Erythroblast (primary cell): ENCODE measurements around the gene MEIS1.

ENCODE experiments used
- DNase-seq, 2 experiments: peaks; one replicate each; lab custom pipeline; 2025; lab: John Stamatoyannopoulos, UW
- GATA1 ChIP-seq: IDR thresholded peaks from 2 replicates; pipeline ENCODE4 v1.6.1; 2011; ENCODE audit warnings: low read depth, mild to moderate bottlenecking, control low read depth, low read length, moderate library complexity
- POLR2A ChIP-seq: IDR thresholded peaks from 2 replicates; pipeline ENCODE4 v1.6.1; 2011; ENCODE audit warnings: mild to moderate bottlenecking, low read length

Gene MEIS1

DNA sequence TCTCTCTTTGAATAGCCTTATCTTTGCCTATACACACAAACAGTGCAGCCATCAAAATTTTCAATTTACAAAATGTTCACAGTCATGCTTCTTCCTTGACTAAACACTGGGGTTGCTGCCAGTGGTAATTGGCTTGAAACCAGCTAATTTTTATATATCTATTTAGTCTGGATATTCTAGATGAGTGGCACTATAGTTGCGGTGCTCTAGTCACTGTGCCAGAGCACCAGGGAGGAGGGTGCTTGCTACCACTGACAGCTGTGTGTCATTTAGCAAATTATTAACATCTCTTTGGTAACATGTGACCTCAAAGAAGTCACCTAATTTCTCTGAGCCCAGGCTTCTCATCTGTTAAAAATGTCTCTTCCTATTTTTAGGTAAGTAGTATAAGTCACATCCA, 130.4 kb downstream of the MEIS1 start:
- no peak for DNase-seq
- TF ChIP-seq POLR2A: no peak

DNA sequence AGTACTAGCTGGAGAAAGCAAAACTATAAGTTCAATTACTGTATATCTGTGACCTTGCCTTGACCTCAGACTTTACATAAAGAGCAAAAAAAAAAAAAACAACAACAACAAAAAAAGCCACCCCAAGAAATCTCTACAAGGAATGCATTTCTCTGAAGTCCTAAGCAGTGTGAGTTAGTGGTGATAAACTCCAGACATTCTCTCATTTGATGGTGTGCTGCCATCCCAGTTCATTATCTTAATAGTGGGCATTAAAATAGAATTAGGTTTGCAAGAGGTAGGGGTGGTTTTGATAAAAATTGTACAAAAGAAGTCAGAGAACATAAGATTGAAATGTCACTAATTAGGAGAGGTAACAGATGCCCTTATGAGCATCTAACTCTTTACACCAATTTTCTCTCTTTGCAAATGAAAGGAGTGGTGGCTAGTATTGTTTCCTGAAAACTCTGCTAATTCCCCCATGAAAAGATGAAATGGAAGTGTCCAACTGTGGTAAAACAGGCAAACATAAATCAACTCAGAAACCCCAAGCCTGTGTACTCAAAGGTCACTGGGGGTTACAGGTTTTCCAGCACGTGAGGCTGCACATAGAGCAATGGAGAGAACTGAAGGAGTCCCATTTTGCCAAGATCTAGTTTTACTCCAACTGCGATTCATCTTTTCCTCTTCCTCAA, 131.9 kb downstream of the MEIS1 start:
- DNase-seq: no peak
- TF ChIP-seq GATA1 (no peak), POLR2A (no peak)

DNA sequence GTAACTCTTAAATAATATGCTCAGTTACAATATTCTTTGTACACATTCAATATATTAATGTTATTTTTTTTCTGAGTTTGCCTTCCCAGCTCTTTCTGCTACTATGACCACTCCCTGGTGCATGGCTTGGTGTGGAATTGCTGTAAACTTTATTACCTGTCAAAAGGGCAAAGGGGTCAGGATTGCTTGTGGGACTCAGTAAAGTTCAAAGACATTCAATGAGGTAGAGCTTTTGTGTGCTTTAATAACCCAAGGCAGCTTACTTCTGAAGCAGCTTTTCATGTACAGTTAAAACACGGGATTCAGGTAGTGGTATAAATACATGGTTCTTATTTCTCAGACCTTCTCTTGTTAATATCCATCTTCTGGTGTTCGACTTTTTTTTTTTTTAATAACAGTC, 132.8 kb downstream of the MEIS1 start:
- DNase-seq: no peak
- TF ChIP-seq POLR2A (no peak), GATA1 (no peak)

GRCh38 chr2:66568650-66569300, 133.8 kb downstream of the MEIS1 start:
- DNase-seq: no peak
- TF ChIP-seq POLR2A (no peak), GATA1 (no peak)

- no peak for DNase-seq
Observed at GRCh38 chr2:66569321-66569851, 134.5 kb downstream of the MEIS1 start.

GRCh38 chr2:66569974-66570373, 135.0 kb downstream of the MEIS1 start:
- no peak for DNase-seq
- no peak for TF ChIP-seq POLR2A
- no peak for TF ChIP-seq GATA1

More at GRCh38 chr2:66569321-66569851, 134.5 kb downstream of the MEIS1 start:
- no peak for TF ChIP-seq POLR2A
- no peak for TF ChIP-seq GATA1

DNA sequence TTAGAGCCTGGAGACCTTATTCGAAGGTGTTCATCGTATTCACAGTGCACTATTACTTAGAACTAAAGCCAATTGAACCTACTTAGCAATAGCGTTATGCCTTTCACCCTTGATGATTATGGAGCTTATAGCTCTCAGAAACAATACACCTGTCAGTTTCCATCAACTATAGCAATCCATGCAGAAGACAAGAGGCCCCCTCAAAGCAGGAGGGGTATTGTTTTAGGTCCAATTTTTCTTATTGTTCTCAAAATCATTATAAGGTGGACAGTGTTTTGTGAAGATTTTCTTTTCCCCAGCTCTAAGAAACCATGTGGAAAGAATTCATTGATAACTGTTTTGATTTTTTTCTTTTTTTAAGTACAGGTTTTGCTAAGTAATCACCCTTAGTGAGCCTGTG, 135.5 kb downstream of the MEIS1 start:
- DNase-seq: no peak
- TF ChIP-seq POLR2A: no peak
- no peak for TF ChIP-seq GATA1

DNA sequence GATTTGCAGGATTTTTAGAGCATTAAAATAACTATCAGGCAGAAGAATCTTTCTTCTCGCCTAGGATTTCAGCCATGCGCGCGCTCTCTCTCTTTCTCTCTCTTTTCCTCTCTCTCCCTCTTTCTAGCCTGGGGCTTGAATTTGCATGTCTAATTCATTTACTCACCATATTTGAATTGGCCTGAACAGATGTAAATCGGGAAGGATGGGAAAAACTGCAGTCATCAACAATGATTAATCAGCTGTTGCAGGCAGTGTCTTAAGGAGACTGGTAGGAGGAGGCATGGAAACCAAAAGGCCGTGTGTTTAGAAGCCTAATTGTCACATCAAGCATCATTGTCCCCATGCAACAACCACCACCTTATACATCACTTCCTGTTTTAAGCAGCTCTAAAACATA, 137.0 kb downstream of the MEIS1 start:
- TF ChIP-seq GATA1 (no peak), POLR2A (no peak)
- DNase-seq: no peak

- DNase-seq: no peak
- TF ChIP-seq GATA1 (no peak), POLR2A (no peak)
Observed at GRCh38 chr2:66572391-66572790, 137.5 kb downstream of the MEIS1 start.

GRCh38 chr2:66573416-66573815, 138.5 kb downstream of the MEIS1 start:
- DNase-seq: no peak
- TF ChIP-seq GATA1: no peak
- TF ChIP-seq POLR2A: no peak

- no peak for DNase-seq
- TF ChIP-seq POLR2A: no peak
- TF ChIP-seq GATA1: no peak
Observed at GRCh38 chr2:66573821-66574233, 138.9 kb downstream of the MEIS1 start.

DNA sequence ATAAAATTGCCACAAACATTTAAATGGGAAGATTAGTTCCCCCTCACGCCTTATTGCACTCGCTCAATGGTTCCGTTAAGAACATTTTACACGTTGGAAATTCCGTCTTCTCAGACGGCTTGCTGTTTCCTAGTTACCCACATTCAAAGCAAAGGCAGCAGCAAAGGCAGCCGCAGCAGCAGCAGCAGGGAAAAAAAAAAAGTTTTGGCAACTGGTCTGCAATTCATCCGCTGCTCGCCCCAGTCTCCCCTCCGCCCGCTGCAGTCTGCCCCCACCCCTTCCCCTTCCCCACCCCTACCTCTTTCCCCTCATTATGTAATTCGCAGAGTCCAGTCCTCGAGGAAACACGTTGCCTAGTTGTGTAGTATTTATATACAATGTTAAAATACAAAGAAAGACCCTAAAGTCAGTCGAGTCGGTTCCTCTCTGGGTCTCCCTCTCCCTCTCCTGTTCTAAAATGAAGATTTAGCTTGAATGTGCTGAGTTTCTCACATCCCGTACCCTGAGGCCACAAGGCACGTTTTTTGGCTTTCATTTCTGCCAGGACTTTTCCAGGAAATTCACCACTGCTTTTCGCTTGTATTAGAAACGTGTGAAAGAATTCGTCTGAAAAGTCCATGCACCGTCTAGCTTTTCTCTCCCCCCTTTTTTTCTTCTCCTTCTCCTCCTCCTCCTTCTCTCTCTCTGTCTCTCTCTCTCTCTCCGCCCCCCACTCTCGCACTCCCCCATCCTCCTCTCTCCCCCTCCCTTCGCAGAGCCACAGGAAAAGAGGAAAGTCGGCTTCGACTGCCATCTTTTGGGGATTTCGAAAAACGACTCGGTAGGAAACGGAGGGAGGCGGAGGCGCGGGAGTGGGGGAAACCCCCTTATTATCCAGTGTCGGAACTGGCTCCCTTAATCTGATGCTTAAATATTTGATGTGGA, 140.0 kb downstream of the MEIS1 start:
- TF ChIP-seq GATA1 (no peak), POLR2A (no peak)
- DNase-seq: peak; percentile 9 to 18

DNA sequence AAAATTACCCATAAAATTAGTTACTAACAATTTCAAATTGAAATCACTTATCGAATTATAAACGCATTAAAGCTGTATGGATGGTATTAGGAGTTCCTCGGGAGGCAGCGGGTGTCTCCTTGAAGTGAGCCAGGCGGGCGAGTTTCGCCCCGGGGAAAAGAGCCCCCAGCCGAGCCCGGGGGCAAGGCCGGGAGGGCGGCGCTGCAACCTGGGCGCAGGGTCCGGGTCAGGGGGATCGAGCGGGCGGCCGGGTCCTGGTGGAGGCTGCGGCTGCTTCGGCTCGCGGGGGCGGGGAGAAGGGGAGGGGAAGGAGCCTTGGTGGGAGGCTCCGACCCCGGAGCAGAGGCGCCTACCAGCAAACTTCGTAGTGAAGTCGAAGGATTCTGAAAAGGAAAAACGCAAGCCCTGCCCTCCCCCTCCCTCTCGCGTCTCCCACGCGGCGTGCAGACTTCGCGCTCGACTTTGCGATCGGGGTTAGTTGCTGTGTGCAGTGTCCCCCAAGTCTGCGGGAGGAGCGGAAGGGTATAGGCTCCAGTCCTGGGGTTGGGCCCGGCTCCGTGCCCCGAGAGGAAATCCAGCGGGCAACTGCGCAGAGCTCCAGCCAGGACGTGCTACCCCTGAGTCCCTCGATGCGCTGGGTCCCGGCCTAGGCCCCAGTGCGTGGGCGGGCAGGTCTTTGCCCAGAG, 140.8 kb downstream of the MEIS1 start:
- DNase-seq: no peak

DNA sequence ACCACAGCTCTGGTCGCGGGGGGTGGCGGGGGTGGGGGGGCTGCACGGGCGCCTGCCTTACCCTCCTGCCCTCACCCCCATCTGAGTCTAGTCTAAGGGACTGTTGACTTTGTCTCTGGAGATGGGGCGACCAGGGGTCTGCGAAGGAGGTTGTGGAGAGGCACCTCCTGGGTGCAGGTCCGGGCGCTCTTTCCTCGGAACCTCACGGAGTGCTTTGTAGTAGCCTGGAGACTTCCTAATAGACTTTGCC, 141.3 kb downstream of the MEIS1 start:
- DNase-seq: no peak
- TF ChIP-seq GATA1 (no peak), POLR2A (no peak)

More for the DNA sequence above, 140.8 kb downstream of the MEIS1 start:
- TF ChIP-seq GATA1: no peak
- no peak for TF ChIP-seq POLR2A
